ENCODE measurements around the gene COL23A1.

DNA sequence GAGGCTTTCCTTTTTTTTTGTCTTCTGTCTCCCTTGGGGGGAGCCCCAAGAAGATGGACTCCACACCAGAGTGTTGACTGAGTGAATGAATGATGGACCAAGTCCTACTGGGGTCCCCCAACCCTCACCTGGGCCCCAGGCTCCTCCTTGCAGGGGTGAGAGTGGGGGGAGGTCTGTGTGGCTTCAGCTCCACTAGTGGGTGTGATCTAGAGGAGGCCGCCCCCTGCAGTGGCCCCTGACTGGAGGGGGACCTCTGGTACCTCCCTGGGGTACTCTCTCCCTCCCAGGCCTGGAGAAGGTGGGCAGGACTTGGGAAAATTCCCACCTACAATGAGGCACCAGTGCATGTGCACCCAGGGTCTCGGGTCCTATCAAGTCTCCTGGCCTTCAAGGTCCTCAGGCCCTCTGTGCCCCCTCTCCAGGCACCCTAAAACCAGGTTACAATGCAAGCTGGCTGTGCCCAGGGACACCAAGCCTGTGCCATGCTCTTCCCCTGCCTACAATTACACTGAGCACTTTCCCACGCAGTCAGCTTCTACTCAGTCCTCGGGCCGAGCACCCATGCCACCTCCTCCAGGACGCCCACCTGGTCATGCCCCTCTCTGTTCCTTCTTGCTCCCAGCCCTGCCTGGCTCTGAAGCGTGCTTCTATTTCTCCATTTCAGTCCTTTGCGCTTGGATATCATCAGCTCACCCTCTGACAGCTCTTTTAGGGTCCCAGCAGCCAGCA is 240.4 kb downstream of the COL23A1 start:
- TF ChIP-seq, protein P1, sequence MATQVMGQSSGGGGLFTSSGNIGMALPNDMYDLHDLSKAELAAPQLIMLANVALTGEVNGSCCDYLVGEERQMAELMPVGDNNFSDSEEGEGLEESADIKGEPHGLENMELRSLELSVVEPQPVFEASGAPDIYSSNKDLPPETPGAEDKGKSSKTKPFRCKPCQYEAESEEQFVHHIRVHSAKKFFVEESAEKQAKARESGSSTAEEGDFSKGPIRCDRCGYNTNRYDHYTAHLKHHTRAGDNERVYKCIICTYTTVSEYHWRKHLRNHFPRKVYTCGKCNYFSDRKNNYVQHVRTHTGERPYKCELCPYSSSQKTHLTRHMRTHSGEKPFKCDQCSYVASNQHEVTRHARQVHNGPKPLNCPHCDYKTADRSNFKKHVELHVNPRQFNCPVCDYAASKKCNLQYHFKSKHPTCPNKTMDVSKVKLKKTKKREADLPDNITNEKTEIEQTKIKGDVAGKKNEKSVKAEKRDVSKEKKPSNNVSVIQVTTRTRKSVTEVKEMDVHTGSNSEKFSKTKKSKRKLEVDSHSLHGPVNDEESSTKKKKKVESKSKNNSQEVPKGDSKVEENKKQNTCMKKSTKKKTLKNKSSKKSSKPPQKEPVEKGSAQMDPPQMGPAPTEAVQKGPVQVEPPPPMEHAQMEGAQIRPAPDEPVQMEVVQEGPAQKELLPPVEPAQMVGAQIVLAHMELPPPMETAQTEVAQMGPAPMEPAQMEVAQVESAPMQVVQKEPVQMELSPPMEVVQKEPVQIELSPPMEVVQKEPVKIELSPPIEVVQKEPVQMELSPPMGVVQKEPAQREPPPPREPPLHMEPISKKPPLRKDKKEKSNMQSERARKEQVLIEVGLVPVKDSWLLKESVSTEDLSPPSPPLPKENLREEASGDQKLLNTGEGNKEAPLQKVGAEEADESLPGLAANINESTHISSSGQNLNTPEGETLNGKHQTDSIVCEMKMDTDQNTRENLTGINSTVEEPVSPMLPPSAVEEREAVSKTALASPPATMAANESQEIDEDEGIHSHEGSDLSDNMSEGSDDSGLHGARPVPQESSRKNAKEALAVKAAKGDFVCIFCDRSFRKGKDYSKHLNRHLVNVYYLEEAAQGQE (IDR thresholded peaks at IDR 0.05; ENCODE audit: unreplicated experiment), result no peak
- TF ChIP-seq, protein P2, sequence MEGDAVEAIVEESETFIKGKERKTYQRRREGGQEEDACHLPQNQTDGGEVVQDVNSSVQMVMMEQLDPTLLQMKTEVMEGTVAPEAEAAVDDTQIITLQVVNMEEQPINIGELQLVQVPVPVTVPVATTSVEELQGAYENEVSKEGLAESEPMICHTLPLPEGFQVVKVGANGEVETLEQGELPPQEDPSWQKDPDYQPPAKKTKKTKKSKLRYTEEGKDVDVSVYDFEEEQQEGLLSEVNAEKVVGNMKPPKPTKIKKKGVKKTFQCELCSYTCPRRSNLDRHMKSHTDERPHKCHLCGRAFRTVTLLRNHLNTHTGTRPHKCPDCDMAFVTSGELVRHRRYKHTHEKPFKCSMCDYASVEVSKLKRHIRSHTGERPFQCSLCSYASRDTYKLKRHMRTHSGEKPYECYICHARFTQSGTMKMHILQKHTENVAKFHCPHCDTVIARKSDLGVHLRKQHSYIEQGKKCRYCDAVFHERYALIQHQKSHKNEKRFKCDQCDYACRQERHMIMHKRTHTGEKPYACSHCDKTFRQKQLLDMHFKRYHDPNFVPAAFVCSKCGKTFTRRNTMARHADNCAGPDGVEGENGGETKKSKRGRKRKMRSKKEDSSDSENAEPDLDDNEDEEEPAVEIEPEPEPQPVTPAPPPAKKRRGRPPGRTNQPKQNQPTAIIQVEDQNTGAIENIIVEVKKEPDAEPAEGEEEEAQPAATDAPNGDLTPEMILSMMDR (conservative IDR thresholded peaks at IDR 0.05; ENCODE audit: low read depth in 2 of 2), result no peak
- no peak for TF ChIP-seq STAT1 (IDR thresholded peaks at IDR 0.05; ENCODE audit: unreplicated experiment)

Data from GM23338 (cell line).